CD14-positive monocyte (primary cell): ENCODE data around the gene GUCA1A. TPM values are rescaled to one million over a fixed set of nuclear protein-coding genes. Genes with fewer than 3 reads are reported as not detected.

Source experiments
- DNase-seq, 3 donors: peaks; one replicate each; pipeline ENCODE4 v3.0.0-alpha.2; 2011 to 2022
- H2AFZ ChIP-seq: 2 replicates; pipeline ENCODE4 v1.6.0; 2012; ENCODE audit warnings: mild to moderate bottlenecking, low read depth, low read length, inconsistent platforms; ENCODE audit not compliant: insufficient read depth, poor library complexity, severe bottlenecking
- H3K27ac ChIP-seq, 2 donors: 1 replicate in 1 of 2; 2 replicates in 1 of 2; pipeline ENCODE4 v1.5.1; 2012 to 2013; ENCODE audit warnings: low read length in 2 of 2, control low read depth in 1 of 2, inconsistent platforms in 1 of 2, low read depth in 1 of 2, mild to moderate bottlenecking in 1 of 2
- H3K27me3 ChIP-seq, 2 donors: one replicate each; pipeline versions ENCODE4 v1.6.0 to v1.6.1; 2011 to 2013; ENCODE audit warnings: low read length in 2 of 2; ENCODE audit not compliant: control insufficient read depth in 2 of 2, insufficient read depth in 2 of 2
- H3K36me3 ChIP-seq, 2 donors: replicated peaks in 1 of 2; 1 replicate in 1 of 2; 2 replicates in 1 of 2; pipeline versions ENCODE4 v1.5.1 to v1.6.1; 2012 to 2013; ENCODE audit warnings: low read length in 2 of 2, control low read depth in 1 of 2, inconsistent platforms in 1 of 2, mild to moderate bottlenecking in 1 of 2; ENCODE audit not compliant: insufficient read depth in 2 of 2, control insufficient read depth in 1 of 2
- H3K4me1 ChIP-seq, 2 donors: 1 replicate in 1 of 2; 2 replicates in 1 of 2; pipeline versions ENCODE4 v1.5.1 to v1.6.1; 2012 to 2013; ENCODE audit warnings: low read length in 2 of 2, control low read depth in 1 of 2, inconsistent platforms in 1 of 2, mild to moderate bottlenecking in 1 of 2, moderate library complexity in 1 of 2; ENCODE audit not compliant: insufficient read depth in 2 of 2, control insufficient read depth in 1 of 2
- H3K4me2 ChIP-seq: replicated peaks from 2 replicates; pipeline ENCODE3; 2012; ENCODE audit warnings: low read length, moderate library complexity, mild to moderate bottlenecking; ENCODE audit not compliant: poor library complexity, severe bottlenecking; ENCODE audit errors: extremely low read depth
- H3K4me3 ChIP-seq, 3 experiments: fragments of 200-600 bp in 1 of 3; sonication (generic) in 1 of 3; replicated peaks in 1 of 3; 1 replicate in 2 of 3; 2 replicates in 1 of 3; pipeline ENCODE4 v1.5.1; 2011 to 2013; ENCODE audit warnings: low read length in 3 of 3, mild to moderate bottlenecking in 3 of 3, control low read depth in 2 of 3, low read depth in 2 of 3, inconsistent platforms in 1 of 3, moderate library complexity in 1 of 3
- H3K79me2 ChIP-seq: 2 replicates; pipeline ENCODE4 v1.6.0; 2012; ENCODE audit warnings: mild to moderate bottlenecking, control low read depth, inconsistent platforms, low read length, moderate library complexity; ENCODE audit not compliant: insufficient read depth
- H3K9ac ChIP-seq: 2 replicates; pipeline ENCODE4 v1.6.0; 2017; ENCODE audit warnings: low read length, mild to moderate bottlenecking; ENCODE audit not compliant: insufficient read depth, poor library complexity, severe bottlenecking
- H3K9me3 ChIP-seq, 2 donors: replicated peaks in 1 of 2; 1 replicate in 1 of 2; 2 replicates in 1 of 2; pipeline versions ENCODE4 v1.5.1 to v1.6.1; 2012 to 2013; ENCODE audit warnings: low read length in 2 of 2, control low read depth in 1 of 2; ENCODE audit not compliant: control insufficient read depth in 1 of 2, insufficient read depth in 1 of 2
- H4K20me1 ChIP-seq: 2 replicates; pipeline ENCODE4 v1.6.0; 2012; ENCODE audit warnings: mild to moderate bottlenecking, low read length, control low read depth, moderate library complexity; ENCODE audit not compliant: insufficient read depth
- H3K27ac Mint-ChIP-seq, 7 donors: one replicate each; pipeline ENCODE4 v1.8.0; 2020; ENCODE audit warnings: mild to moderate bottlenecking in 7 of 7, mixed read lengths in 7 of 7, moderate library complexity in 6 of 7, inconsistent platforms in 2 of 7
- H3K27me3 Mint-ChIP-seq, 3 donors: one replicate each; pipeline ENCODE4 v1.8.0; 2021 to 2022; ENCODE audit warnings: low read depth in 3 of 3, mild to moderate bottlenecking in 3 of 3, mixed read lengths in 3 of 3, moderate library complexity in 3 of 3, inconsistent platforms in 1 of 3
- H3K36me3 Mint-ChIP-seq, 2 donors: one replicate each; pipeline ENCODE4 v1.8.0; 2020; ENCODE audit warnings: mixed read lengths in 2 of 2, inconsistent platforms in 1 of 2, mild to moderate bottlenecking in 1 of 2
- H3K4me1 Mint-ChIP-seq: one replicate; pipeline ENCODE4 v1.8.0; 2020; ENCODE audit warnings: mild to moderate bottlenecking, mixed read lengths
- H3K4me3 Mint-ChIP-seq, 2 donors: one replicate each; pipeline ENCODE4 v1.8.0; 2020; ENCODE audit warnings: mild to moderate bottlenecking in 2 of 2, mixed read lengths in 2 of 2, moderate library complexity in 1 of 2
- H3K9me3 Mint-ChIP-seq, 7 donors: one replicate each; pipeline ENCODE4 v1.8.0; 2020 to 2022; ENCODE audit warnings: mixed read lengths in 7 of 7, mild to moderate bottlenecking in 6 of 7, moderate library complexity in 6 of 7, inconsistent platforms in 2 of 7
- CTCF ChIP-seq: fragments of 200-600 bp; IDR thresholded peaks from one replicate; pipeline ENCODE4 v1.8.0; 2022; ENCODE audit warnings: antibody characterized with exemption, mild to moderate bottlenecking
- WGBS: methylation state at CpG from one replicate; pipeline ENCODE4 v1.1.5; 2013; ENCODE audit warnings: missing lambda C conversion rate; ENCODE audit not compliant: insufficient coverage; 5-methylcytosine and 5-hydroxymethylcytosine counted together
- intact Hi-C, 2 donors: fragments of 100-400 bp; cut with micrococcal nuclease; formaldehyde crosslinking; loops; one replicate each; pipeline versions ENCODE4 v1.15.0 to v1.15.1; 2023
- polyA plus RNA-seq, 3 donors: library from polyadenylated mRNA; depleted of rRNA in 1 of 3; unstranded in 2 of 3; stranded (reverse) in 1 of 3; fragments of 300-500 nt in 2 of 3; fragments of >200 nt in 1 of 3; fragmentation: Illumina TruSeq in 2 of 3; gene quantifications; 1 replicate in 2 of 3; 2 replicates in 1 of 3; pipeline ENCODE4 v1.2.3, GENCODE V29; 2012 to 2021

The GUCA1A gene
- polyA plus RNA-seq, 3 donors, result not detected

- Histone ChIP-seq H3K27ac (no peak overlapping the region), H3K36me3 (no peaks in the 10 kb centered on the region), H4K20me1 (no peaks in the 10 kb centered on the region), H3K9me3 (no peaks in the 10 kb centered on the region), H3K27me3 (peaks cover 0 to under 1% of the 10 kb centered on the region in 2 donors), H3K79me2 (no peaks in the 10 kb centered on the region), H3K4me1 (peaks cover 10 to 14% of the 10 kb centered on the region in 2 donors), H3K4me3 (no peak overlapping the region), H2AFZ (no peak overlapping the region), H3K4me2 (no peak overlapping the region), H3K9ac (no peak overlapping the region)
- no peaks in the 10 kb centered on the region for H3K36me3 Mint-ChIP-seq
- no peaks in the 10 kb centered on the region for H3K9me3 Mint-ChIP-seq
- no peak for TF ChIP-seq CTCF
- H3K27ac Mint-ChIP-seq, result no peak overlapping the region
- H3K4me1 Mint-ChIP-seq, result peaks cover 19% of the 10 kb centered on the region
- H3K4me3 Mint-ChIP-seq, result no peak overlapping the region
- peaks cover 2 to 4% (median 4%) of the 10 kb centered on the region in 3 donors for H3K27me3 Mint-ChIP-seq
- intact Hi-C loops, result no loop called here
- no peak for DNase-seq
- 83% methylated on average over 1 of the region's 2 CpGs for WGBS
These were observed 37.4 kb upstream of the GUCA1A start for GRCh38 chr6:42135722-42136121.

- no peak overlapping the region for H3K4me2 ChIP-seq
- H3K27me3 ChIP-seq, result peaks cover 0 to 10% of the 10 kb centered on the region in 2 donors
- no peak for TF ChIP-seq CTCF
- no peak overlapping the region for H3K9ac ChIP-seq
- H2AFZ ChIP-seq, result peak overlapping the region; percentile 11
- peaks cover 11 to 13% (median 12%) of the 10 kb centered on the region in 3 donors for H3K27me3 Mint-ChIP-seq
- H3K4me1 Mint-ChIP-seq, result peaks cover 20% of the 10 kb centered on the region
- DNase-seq, result no peak
- H3K9me3 Mint-ChIP-seq, result peaks cover 0 to 1% (median 0%) of the 10 kb centered on the region in 7 donors
- peaks cover 10 to 16% of the 10 kb centered on the region in 2 donors for H3K4me1 ChIP-seq
- intact Hi-C loops, result no loop called here
- H3K79me2 ChIP-seq, result no peaks in the 10 kb centered on the region
- no peak overlapping the region for H3K4me3 Mint-ChIP-seq
- no peaks in the 10 kb centered on the region for H3K9me3 ChIP-seq
- no peak overlapping the region for H3K4me3 ChIP-seq
- H4K20me1 ChIP-seq, result no peaks in the 10 kb centered on the region
- H3K36me3 Mint-ChIP-seq, result peaks cover 0 to 1% of the 10 kb centered on the region in 2 donors
- no peak overlapping the region for H3K27ac ChIP-seq
- H3K27ac Mint-ChIP-seq, result peak overlapping the region in 1 of 7 donors; percentile 45
- WGBS, result 0% methylated on average over 11 of the region's 14 CpGs
- no peaks in the 10 kb centered on the region for H3K36me3 ChIP-seq
These were observed 36.5 kb upstream of the GUCA1A start for GRCh38 chr6:42136508-42137193.
